H9 (cell line): ENCODE measurements around the gene POLR3B. TPM values are rescaled to one million over a fixed set of nuclear protein-coding genes. Genes with fewer than 3 reads are reported as not detected.

ENCODE experiments used
- DNase-seq: peaks from one replicate; pipeline ENCODE4 v3.0.0-alpha.2; 2017
- H2AFZ ChIP-seq: one replicate; pipeline ENCODE4 v1.6.1; 2013; ENCODE audit warnings: mild to moderate bottlenecking, low read length, control low read depth, moderate library complexity
- H2AK5ac ChIP-seq: 2 replicates; pipeline ENCODE4 v1.6.1; 2013; ENCODE audit warnings: low read length, control low read depth, mixed read lengths; ENCODE audit not compliant: insufficient read length
- H2BK120ac ChIP-seq: one replicate; pipeline ENCODE4 v1.6.1; 2013; ENCODE audit warnings: low read depth, mild to moderate bottlenecking, low read length, control low read depth, inconsistent platforms; ENCODE audit not compliant: poor library complexity, severe bottlenecking
- H2BK12ac ChIP-seq: 2 replicates; pipeline ENCODE4 v1.6.1; 2013; ENCODE audit warnings: low read length, control low read depth, mixed read lengths, low read depth; ENCODE audit not compliant: insufficient read length
- H2BK15ac ChIP-seq: 2 replicates; pipeline ENCODE4 v1.6.1; 2013; ENCODE audit warnings: low read depth, low read length, control low read depth
- H2BK20ac ChIP-seq: one replicate; pipeline ENCODE4 v1.6.1; 2013; ENCODE audit warnings: low read depth, mild to moderate bottlenecking, low read length, control low read depth, inconsistent platforms; ENCODE audit not compliant: poor library complexity, severe bottlenecking
- H2BK5ac ChIP-seq: 2 replicates; pipeline ENCODE4 v1.6.1; 2013; ENCODE audit warnings: low read length, control low read depth, mixed read lengths; ENCODE audit not compliant: insufficient read length
- H3K14ac ChIP-seq: 2 replicates; pipeline ENCODE4 v1.6.1; 2013; ENCODE audit warnings: low read length, control low read depth; ENCODE audit not compliant: insufficient read depth
- H3K18ac ChIP-seq: 2 replicates; pipeline ENCODE4 v1.6.1; 2013; ENCODE audit warnings: low read depth, mild to moderate bottlenecking, mixed read lengths, low read length, control low read depth; ENCODE audit not compliant: insufficient read length
- H3K23ac ChIP-seq: 2 replicates; pipeline ENCODE4 v1.6.1; 2013; ENCODE audit warnings: low read length, control low read depth, mixed read lengths, low read depth; ENCODE audit not compliant: insufficient read length
- H3K23me2 ChIP-seq: 2 replicates; pipeline ENCODE4 v1.6.1; 2013; ENCODE audit warnings: low read depth, mild to moderate bottlenecking, mixed read lengths, low read length, control low read depth; ENCODE audit not compliant: insufficient read length, poor library complexity, severe bottlenecking
- H3K27ac ChIP-seq: 2 replicates; pipeline ENCODE4 v1.5.1; 2013; ENCODE audit warnings: low read length, control low read depth, mixed read lengths, low read depth; ENCODE audit not compliant: insufficient read length
- H3K27me3 ChIP-seq: 2 replicates; pipeline ENCODE4 v1.6.1; 2013; ENCODE audit warnings: low read length, control low read depth, inconsistent platforms; ENCODE audit not compliant: insufficient read depth
- H3K4ac ChIP-seq: 2 replicates; pipeline ENCODE4 v1.6.1; 2013; ENCODE audit warnings: low read depth, mild to moderate bottlenecking, control low read depth, inconsistent platforms, low read length, moderate library complexity
- H3K4me1 ChIP-seq: 2 replicates; pipeline ENCODE4 v1.6.1; 2013; ENCODE audit warnings: low read length, control low read depth, inconsistent platforms; ENCODE audit not compliant: insufficient read depth
- H3K4me2 ChIP-seq: 2 replicates; pipeline ENCODE4 v1.6.1; 2013; ENCODE audit warnings: low read length, control low read depth, mixed read lengths; ENCODE audit not compliant: insufficient read length, insufficient read depth
- H3K56ac ChIP-seq: 2 replicates; pipeline ENCODE4 v1.6.1; 2013; ENCODE audit warnings: low read depth, mild to moderate bottlenecking, mixed read lengths, low read length, control low read depth; ENCODE audit not compliant: insufficient read length
- H3K79me1 ChIP-seq: 2 replicates; pipeline ENCODE4 v1.6.1; 2013; ENCODE audit warnings: low read depth, mild to moderate bottlenecking, moderate library complexity, low read length, control low read depth, inconsistent platforms; ENCODE audit not compliant: insufficient read depth, poor library complexity, severe bottlenecking
- H3K79me2 ChIP-seq: 2 replicates; pipeline ENCODE4 v1.6.1; 2013; ENCODE audit warnings: low read length, control low read depth, inconsistent platforms; ENCODE audit not compliant: insufficient read depth
- H3K9ac ChIP-seq: 2 replicates; pipeline ENCODE4 v1.6.1; 2013; ENCODE audit warnings: low read length, control low read depth, mixed read lengths; ENCODE audit not compliant: insufficient read length; ENCODE audit errors: extremely low read depth
- H3K9me3 ChIP-seq: one replicate; pipeline ENCODE4 v1.6.1; 2013; ENCODE audit warnings: low read depth, low read length, inconsistent platforms; ENCODE audit not compliant: control insufficient read depth
- H3T11ph ChIP-seq: one replicate; pipeline ENCODE4 v1.6.1; 2013; ENCODE audit warnings: mild to moderate bottlenecking, low read length, control low read depth, inconsistent platforms
- H4K20me1 ChIP-seq: one replicate; pipeline ENCODE4 v1.6.1; 2013; ENCODE audit not compliant: control insufficient read depth, insufficient read length, insufficient read depth
- H4K5ac ChIP-seq: 2 replicates; pipeline ENCODE4 v1.6.1; 2013; ENCODE audit warnings: low read depth, mild to moderate bottlenecking, mixed read lengths, low read length, control low read depth; ENCODE audit not compliant: insufficient read length
- H4K8ac ChIP-seq: replicated peaks from 2 replicates; pipeline ENCODE4 v1.6.1; 2013; ENCODE audit warnings: low read length, control low read depth, mixed read lengths, low read depth; ENCODE audit not compliant: insufficient read length
- H4K91ac ChIP-seq: 2 replicates; pipeline ENCODE4 v1.6.1; 2013; ENCODE audit warnings: low read depth, mild to moderate bottlenecking, moderate library complexity, mixed read lengths, low read length, control low read depth; ENCODE audit not compliant: insufficient read length
- H3K27ac Mint-ChIP-seq, 3 experiments: 2 replicates in 2 of 3; 3 replicates in 1 of 3; pipeline ENCODE4 v1.8.0; 2020 to 2021; ENCODE audit warnings: mixed read lengths in 3 of 3, mild to moderate bottlenecking in 1 of 3, moderate library complexity in 1 of 3
- H3K27me3 Mint-ChIP-seq: 2 replicates; pipeline ENCODE4 v1.8.0; 2021; ENCODE audit warnings: low read depth, mild to moderate bottlenecking, moderate library complexity, mixed read lengths
- H3K36me3 Mint-ChIP-seq, 3 experiments: 2 replicates in 2 of 3; 3 replicates in 1 of 3; pipeline ENCODE4 v1.8.0; 2020 to 2021; ENCODE audit warnings: low read depth in 3 of 3, mixed read lengths in 3 of 3; ENCODE audit not compliant: insufficient read depth in 1 of 3
- H3K4me1 Mint-ChIP-seq, 2 experiments: 2 replicates each; pipeline ENCODE4 v1.8.0; 2020; ENCODE audit warnings: mixed read lengths in 2 of 2
- H3K4me3 Mint-ChIP-seq, 2 experiments: 2 replicates in 1 of 2; 3 replicates in 1 of 2; pipeline ENCODE4 v1.8.0; 2020 to 2021; ENCODE audit warnings: mild to moderate bottlenecking in 2 of 2, mixed read lengths in 2 of 2, moderate library complexity in 1 of 2
- H3K9me3 Mint-ChIP-seq, 2 experiments: 2 replicates in 1 of 2; 3 replicates in 1 of 2; pipeline ENCODE4 v1.8.0; 2020; ENCODE audit warnings: mild to moderate bottlenecking in 2 of 2, mixed read lengths in 2 of 2, moderate library complexity in 1 of 2
- WGBS: extraction: QIAGEN DNeasy Blood & Tissue Kit; methylation state at CpG from one replicate; pipeline ENCODE4 v1.1.7; 2013; ENCODE audit warnings: missing lambda C conversion rate, low lambda C conversion rate, mixed read lengths; ENCODE audit not compliant: insufficient read length; ENCODE audit errors: extremely low coverage; 5-methylcytosine and 5-hydroxymethylcytosine counted together
- total RNA-seq: library from RNA; stranded (reverse); gene quantifications from 2 replicates; pipeline ENCODE4 v1.2.1, GENCODE V29; 2021
- TF ChIP-seq, protein P1 (sequence below): fragments of 200-600 bp; sonication (generic); conservative IDR thresholded peaks from 3 replicates; pipeline ENCODE4 v1.8.0; 2021; ENCODE audit warnings: antibody characterized with exemption, mild to moderate bottlenecking

POLR3B gene
- total RNA-seq, 1 experiment from 2014 or later = 13.4 TPM

DNA sequence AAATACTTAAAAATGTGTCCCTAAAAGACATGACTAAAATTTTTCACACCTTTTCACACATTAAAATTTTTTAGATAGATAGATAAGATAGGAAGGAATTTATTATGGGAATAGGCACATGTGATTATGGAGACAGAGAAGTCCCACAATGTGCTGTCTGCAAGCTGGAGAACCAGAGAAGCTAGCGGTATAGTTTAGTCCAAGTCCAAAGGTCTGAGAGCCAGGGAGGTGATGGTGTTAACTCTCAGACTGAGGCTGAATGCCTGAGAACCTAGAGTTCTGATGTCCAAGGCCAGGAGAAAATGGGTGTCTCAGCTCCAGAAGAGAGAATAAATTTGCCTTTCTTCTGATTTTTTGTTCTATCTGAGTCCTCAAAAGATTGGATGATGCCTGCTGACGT lies 65.7 kb downstream of the POLR3B start:
- Histone ChIP-seq H3K14ac (no peak overlapping the region), H3K4me1 (no peaks in the 10 kb centered on the region; the same call in 1 of the 2 replicates), H3K79me1 (no peaks in the 10 kb centered on the region), H3K9ac (no peak overlapping the region), H3K56ac (no peak overlapping the region), H3K18ac (no peak overlapping the region), H3K27ac (no peak overlapping the region), H2AFZ (no peak overlapping the region), H4K8ac (no peak overlapping the region), H2AK5ac (no peak overlapping the region), H4K5ac (no peak overlapping the region), H3K4me2 (no peak overlapping the region), H2BK15ac (no peak overlapping the region), H2BK5ac (no peak overlapping the region), H2BK12ac (no peak overlapping the region), H3K4ac (no peak overlapping the region), H4K20me1 (no peaks in the 10 kb centered on the region), H3K27me3 (no peaks in the 10 kb centered on the region), H3K79me2 (no peaks in the 10 kb centered on the region), H3K23me2 (no peaks in the 10 kb centered on the region), H2BK20ac (no peak overlapping the region), H4K91ac (no peak overlapping the region), H3K9me3 (no peaks in the 10 kb centered on the region), H2BK120ac (no peak overlapping the region), H3T11ph (no peak overlapping the region), H3K23ac (no peak overlapping the region)
- Mint-ChIP-seq H3K27ac (no peak overlapping the region), H3K9me3 (no peaks in the 10 kb centered on the region; a peak in 1 of 5 replicates), H3K36me3 (peaks cover 0 to 4% (median 0%) of the 10 kb centered on the region in 3 experiments; a peak in 3 of 7 replicates), H3K4me3 (no peak overlapping the region), H3K4me1 (peaks cover 2 to 8% of the 10 kb centered on the region in 2 experiments; a peak in 2 of 4 replicates), H3K27me3 (no peaks in the 10 kb centered on the region)
- TF ChIP-seq, protein P1, sequence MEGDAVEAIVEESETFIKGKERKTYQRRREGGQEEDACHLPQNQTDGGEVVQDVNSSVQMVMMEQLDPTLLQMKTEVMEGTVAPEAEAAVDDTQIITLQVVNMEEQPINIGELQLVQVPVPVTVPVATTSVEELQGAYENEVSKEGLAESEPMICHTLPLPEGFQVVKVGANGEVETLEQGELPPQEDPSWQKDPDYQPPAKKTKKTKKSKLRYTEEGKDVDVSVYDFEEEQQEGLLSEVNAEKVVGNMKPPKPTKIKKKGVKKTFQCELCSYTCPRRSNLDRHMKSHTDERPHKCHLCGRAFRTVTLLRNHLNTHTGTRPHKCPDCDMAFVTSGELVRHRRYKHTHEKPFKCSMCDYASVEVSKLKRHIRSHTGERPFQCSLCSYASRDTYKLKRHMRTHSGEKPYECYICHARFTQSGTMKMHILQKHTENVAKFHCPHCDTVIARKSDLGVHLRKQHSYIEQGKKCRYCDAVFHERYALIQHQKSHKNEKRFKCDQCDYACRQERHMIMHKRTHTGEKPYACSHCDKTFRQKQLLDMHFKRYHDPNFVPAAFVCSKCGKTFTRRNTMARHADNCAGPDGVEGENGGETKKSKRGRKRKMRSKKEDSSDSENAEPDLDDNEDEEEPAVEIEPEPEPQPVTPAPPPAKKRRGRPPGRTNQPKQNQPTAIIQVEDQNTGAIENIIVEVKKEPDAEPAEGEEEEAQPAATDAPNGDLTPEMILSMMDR = no peak
- DNase-seq = no peak
- no CpG with 5 or more reads among the region's 2 CpGs for WGBS
